ENCODE measurements around the gene CCDC183.

Gene CCDC183

GRCh38 chr9:136850866-136851775 lies 55.0 kb downstream of the CCDC183 start:
- no peak for DNase-seq

GRCh38 chr9:136851941-136852663 lies 56.0 kb downstream of the CCDC183 start, which contains the start of gene MAMDC4:
Gene MAMDC4, plus strand, starts transcription at chr9:136852346. Its CDS starts 71 bp downstream, at chr9:136852417.
- DNase-seq: no peak

DNA sequence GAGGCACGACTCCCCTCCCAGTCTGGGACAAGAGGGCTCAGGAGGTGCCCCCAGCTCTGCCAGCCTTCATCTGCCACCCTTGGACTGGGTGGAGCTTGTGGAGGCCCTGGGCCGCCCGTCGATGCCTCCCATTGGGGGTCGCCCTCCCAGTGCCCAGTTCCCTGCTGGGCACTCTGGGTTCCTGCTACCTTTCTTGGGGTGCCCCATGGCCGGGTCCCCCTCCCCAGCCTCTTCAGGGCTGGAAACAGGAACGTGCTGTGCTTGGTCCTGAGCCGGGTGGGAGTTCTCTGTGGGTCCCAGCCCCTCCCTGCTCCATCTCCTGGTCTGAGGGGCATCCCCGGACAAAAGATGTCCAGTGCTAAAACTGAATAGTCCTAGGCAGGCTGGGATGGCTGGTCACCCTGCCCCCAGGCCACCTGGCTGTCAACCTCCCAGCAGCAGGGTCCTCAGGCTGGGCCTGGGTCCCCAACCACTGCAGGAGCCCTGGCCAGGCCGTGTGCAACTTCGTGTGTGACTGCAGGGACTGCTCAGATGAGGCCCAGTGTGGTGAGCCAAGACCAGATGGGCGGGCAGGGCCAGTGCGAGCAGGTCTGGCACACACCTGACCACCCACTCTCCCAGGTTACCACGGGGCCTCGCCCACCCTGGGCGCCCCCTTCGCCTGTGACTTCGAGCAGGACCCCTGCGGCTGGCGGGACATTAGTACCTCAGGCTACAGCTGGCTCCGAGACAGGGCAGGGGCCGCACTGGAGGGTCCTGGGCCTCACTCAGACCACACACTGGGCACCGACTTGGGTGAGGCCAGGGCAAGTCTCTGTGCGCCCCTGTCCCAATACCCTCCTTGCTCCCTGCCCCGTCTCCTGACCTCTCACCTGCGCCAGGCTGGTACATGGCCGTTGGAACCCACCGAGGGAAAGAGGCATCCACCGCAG lies 56.8 kb downstream of the CCDC183 start:
- DNase-seq: no peak

DNA sequence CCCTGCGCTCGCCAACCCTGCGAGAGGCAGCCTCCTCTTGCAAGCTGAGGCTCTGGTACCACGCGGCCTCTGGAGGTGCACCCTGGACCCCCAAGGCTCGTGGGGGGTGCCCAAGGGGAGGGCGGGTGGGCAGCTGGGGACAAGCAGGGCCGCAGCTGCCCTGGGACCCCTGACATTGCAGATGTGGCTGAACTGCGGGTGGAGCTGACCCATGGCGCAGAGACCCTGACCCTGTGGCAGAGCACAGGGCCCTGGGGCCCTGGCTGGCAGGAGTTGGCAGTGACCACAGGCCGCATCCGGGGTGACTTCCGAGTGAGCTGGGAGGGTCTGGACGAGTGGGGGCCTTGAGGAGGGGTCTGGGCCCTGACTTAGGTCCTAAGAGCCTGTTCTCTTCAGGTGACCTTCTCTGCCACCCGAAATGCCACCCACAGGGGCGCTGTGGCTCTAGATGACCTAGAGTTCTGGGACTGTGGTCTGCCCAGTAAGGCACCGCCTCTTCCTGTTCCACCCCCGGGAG lies 57.5 kb downstream of the CCDC183 start:
- no peak for DNase-seq

DNA sequence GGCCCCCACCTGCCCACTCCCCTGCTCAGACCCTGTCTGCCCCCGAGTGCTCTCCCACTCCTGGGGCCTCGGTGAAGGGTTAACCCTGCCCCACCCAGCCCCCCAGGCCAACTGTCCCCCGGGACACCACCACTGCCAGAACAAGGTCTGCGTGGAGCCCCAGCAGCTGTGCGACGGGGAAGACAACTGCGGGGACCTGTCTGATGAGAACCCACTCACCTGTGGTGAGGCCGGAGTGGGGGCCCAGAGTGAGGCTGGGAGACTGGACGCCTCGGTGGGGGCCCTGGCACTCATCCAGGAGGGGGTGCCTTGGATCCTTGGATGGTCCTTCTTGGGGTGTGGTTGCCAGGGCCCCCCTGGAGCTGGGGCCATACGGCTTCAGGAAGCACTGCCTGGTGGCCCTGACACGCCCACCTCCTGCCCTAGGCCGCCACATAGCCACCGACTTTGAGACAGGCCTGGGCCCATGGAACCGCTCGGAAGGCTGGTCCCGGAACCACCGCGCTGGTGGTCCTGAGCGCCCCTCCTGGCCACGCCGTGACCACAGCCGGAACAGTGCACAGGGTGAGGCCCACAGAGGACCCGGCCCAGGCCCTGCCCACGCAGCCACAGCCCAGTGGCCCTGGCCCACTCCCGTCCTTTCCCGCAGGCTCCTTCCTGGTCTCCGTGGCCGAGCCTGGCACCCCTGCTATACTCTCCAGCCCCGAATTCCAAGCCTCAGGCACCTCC lies 58.1 kb downstream of the CCDC183 start:
- DNase-seq: no peak

DNA sequence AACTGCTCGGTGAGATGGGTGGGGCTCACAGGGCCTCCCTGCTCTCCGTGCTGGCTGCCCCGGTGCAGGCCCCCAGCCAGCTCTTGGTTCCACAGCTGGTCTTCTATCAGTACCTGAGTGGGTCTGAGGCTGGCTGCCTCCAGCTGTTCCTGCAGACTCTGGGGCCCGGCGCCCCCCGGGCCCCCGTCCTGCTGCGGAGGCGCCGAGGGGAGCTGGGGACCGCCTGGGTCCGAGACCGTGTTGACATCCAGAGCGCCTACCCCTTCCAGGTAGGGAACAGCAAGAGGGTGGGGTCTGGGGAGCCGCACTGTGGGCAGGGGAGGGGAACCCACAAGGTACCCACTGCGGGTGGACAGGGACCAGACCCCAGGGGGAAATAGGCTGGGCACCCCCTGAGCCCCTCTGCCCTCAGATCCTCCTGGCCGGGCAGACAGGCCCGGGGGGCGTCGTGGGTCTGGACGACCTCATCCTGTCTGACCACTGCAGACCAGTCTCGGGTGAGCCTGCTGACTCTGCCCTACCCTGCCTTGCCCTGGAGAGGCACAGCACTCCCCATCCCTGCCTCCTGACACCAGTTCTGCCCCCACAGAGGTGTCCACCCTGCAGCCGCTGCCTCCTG lies 58.8 kb downstream of the CCDC183 start:
- no peak for DNase-seq

GRCh38 chr9:136855461-136856078 lies 59.4 kb downstream of the CCDC183 start:
- no peak for DNase-seq

DNA sequence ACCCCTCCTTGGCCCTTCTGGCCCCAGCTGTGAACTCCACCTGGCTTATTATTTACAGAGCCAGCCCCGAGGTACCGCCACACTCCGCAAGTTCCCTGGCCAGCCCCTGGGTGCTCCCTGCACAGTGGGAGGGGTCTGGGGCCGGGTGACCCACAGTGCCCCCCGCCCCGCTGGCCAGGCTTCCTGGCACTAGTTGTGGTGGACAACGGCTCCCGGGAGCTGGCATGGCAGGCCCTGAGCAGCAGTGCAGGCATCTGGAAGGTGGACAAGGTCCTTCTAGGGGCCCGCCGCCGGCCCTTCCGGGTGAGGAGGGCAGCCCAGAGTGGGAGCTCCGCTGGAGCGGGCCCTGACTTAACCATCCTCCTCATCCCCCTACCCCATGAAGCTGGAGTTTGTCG lies 59.9 kb downstream of the CCDC183 start:
- no peak for DNase-seq

DNA sequence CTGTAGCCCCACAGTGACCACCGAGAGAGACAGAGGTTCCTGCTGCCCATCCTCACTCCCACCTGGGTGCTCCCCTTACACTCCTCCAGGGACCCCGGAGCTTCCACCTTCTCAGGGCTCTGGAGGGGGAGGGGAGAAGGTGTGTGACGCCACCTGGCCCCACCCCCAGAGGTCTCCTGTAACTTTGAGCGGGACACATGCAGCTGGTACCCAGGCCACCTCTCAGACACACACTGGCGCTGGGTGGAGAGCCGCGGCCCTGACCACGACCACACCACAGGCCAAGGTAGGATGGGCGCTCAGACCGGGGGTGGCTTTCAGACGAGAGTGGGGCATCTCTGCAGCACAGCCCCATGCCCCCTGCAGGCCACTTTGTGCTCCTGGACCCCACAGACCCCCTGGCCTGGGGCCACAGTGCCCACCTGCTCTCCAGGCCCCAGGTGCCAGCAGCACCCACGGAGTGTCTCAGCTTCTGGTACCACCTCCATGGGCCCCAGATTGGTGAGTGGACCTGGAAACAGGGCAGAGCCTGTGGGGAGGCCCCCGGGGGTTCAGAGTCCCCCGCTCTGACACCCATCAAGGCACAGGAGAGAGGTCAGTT lies 60.5 kb downstream of the CCDC183 start:
- DNase-seq: no peak

GRCh38 chr9:136857166-136857565 lies 61.0 kb downstream of the CCDC183 start:
- DNase-seq: no peak
